Pancreas (tissue), 10 donors: Measurements from ENCODE around the gene MYOCD. TPM values are rescaled to one million over a fixed set of nuclear protein-coding genes. Genes with fewer than 3 reads are reported as not detected.

Experiments
- ATAC-seq, 4 donors: fragments of 200-7000 bp; cut with Tn5 transposase; one replicate each; pipeline versions ENCODE4 v1.8.0 to v1.9.1; 2020; ENCODE audit warnings: mild to moderate bottlenecking in 4 of 4, moderate library complexity in 4 of 4
- DNase-seq, 6 donors: peaks; one replicate each; pipeline ENCODE4 v3.0.0-alpha.2; 2020
- FAIRE-seq: peaks from 2 replicates; lab custom pipeline; 2012; peaks lifted over from hg19 to GRCh38; lab: Jason Lieb, UNC
- H3K27ac ChIP-seq, 4 donors: fragments of 200-600 bp; sonication (generic); 1 replicate in 3 of 4; 2 replicates in 1 of 4; pipeline versions ENCODE4 v1.5.0 to v1.8.0; 2020
- H3K27me3 ChIP-seq, 4 donors: fragments of 200-600 bp; one replicate each; pipeline ENCODE4 v1.8.0; 2021
- H3K36me3 ChIP-seq, 3 donors: fragments of 200-600 bp; sonication (generic) in 1 of 3; one replicate each; pipeline versions ENCODE4 v1.5.0 to v1.8.0; 2020 to 2021
- H3K4me1 ChIP-seq, 3 donors: fragments of 200-600 bp; one replicate each; pipeline ENCODE4 v1.8.0; 2021
- H3K4me3 ChIP-seq, 4 donors: fragments of 200-600 bp; sonication (generic) in 2 of 4; one replicate each; pipeline versions ENCODE4 v1.5.0 to v1.8.0; 2020 to 2021
- H3K9me3 ChIP-seq, 4 donors: fragments of 200-600 bp; one replicate each; pipeline ENCODE4 v1.8.0; 2021
- WGBS, 2 donors: extraction: QIAGEN DNeasy Blood & Tissue Kit; methylation state at CpG; one replicate each; pipeline ENCODE4 v1.1.7; 2013; 5-methylcytosine and 5-hydroxymethylcytosine counted together
- intact Hi-C, 3 donors: fragments of 100-400 bp; cut with DNase I; formaldehyde crosslinking; loops; one replicate each; pipeline versions ENCODE4 v1.11.1 to v1.14.2; 2022
- polyA plus RNA-seq, 2 donors: library from polyadenylated mRNA; stranded (reverse); fragments of 200-250 nt; gene quantifications; one replicate each; pipeline ENCODE4 v1.2.3, GENCODE V29; 2013
- total RNA-seq, 6 donors: library from RNA; stranded (reverse); fragmentation: NEBNext Ultra II Directional in 4 of 6; extraction: Animal tissue kit (Norgen Biotek cat#: 25700) in 4 of 6; gene quantifications; one replicate each; pipeline versions ENCODE4 v1.2.1 to v1.2.4, GENCODE V29; 2021 to 2023
- TF ChIP-seq, protein P1 (sequence below), 4 donors: fragments of 200-600 bp; sonication (generic) in 3 of 4; IDR thresholded peaks; one replicate each; pipeline versions ENCODE4 v1.5.0 to v1.8.0; 2021; ENCODE audit warnings: antibody characterized with exemption in 4 of 4
- donor health status: healthy with polysubstance abuse.
- donor health status: DM: no; HTN: no; CAD: no; lungs with moderate emphysema.
- donor health status: DM: no; HTN: no; CAD: no.
- donor health status: control.
- donor health status: control.
- donor health status: Bipolar disorder and iron deficiency.
- donor health status: DM: yes; HTN: yes; CAD: no.
- donor health status: DM: no; HTN: no; CAD: no.
- donor health status: DM: no; HTN: no; CAD: no.
- donor health status: DM: yes; HTN: yes; CAD: no.

Gene MYOCD, protein sequence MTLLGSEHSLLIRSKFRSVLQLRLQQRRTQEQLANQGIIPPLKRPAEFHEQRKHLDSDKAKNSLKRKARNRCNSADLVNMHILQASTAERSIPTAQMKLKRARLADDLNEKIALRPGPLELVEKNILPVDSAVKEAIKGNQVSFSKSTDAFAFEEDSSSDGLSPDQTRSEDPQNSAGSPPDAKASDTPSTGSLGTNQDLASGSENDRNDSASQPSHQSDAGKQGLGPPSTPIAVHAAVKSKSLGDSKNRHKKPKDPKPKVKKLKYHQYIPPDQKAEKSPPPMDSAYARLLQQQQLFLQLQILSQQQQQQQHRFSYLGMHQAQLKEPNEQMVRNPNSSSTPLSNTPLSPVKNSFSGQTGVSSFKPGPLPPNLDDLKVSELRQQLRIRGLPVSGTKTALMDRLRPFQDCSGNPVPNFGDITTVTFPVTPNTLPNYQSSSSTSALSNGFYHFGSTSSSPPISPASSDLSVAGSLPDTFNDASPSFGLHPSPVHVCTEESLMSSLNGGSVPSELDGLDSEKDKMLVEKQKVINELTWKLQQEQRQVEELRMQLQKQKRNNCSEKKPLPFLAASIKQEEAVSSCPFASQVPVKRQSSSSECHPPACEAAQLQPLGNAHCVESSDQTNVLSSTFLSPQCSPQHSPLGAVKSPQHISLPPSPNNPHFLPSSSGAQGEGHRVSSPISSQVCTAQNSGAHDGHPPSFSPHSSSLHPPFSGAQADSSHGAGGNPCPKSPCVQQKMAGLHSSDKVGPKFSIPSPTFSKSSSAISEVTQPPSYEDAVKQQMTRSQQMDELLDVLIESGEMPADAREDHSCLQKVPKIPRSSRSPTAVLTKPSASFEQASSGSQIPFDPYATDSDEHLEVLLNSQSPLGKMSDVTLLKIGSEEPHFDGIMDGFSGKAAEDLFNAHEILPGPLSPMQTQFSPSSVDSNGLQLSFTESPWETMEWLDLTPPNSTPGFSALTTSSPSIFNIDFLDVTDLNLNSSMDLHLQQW
- total RNA-seq (under 1 TPM in 5 of 6 donors, not detected in 1; 0.08 to 0.37 (median 0.23) TPM), polyA plus RNA-seq (under 1 TPM; 0.14 to 0.27 TPM)

DNA sequence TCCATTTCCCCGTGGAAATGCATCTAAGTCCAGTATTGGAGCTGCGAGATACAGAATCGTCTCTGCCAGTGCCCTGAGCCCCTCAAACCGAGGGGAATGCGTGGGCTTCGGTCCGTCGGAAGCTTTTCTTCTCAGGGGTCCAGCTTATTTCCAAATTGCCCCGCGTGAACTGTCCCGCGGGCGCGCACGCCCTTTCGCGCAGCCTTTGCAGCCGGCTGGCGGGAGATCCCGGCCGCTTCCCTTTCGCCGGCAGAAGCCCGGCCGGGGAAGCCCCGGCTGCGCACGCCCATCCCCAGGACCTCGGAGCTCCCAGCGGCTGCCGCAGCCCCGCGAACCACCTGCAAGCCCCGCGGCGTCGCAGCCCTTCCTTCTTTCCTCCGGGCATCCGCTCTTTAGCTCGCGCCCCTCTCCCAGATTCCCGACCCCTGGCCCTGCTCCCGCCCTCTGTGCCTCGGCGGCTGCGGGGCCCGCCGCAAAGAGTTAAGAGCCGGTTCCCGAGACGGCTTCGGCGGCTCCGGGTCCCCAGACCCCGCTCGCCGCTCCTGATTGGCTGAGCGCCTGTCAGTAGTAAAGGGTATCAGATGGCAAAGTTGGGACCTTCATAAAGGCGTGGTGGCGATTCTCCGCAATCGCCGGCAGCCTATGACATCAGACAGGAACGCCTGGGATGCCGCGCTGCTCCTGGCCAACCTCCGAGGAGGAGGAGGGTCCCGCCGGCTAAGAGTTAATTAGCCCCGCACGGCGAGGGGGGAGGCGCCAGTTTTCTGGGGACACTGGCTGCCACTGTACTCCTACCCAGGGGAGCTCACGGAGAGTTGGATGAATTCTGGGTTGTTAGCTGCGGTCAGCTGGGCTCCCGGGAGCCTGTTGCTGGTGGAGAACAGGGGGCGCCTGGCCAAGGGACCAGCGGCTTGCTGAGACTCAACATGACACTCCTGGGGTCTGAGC is at the start of gene MYOCD:
Gene MYOCD, plus strand, starts transcription at position 628 of the 948 bp plus-strand sequence. Its CDS starts 299 bp downstream, at position 927.
- no peak for FAIRE-seq
- ATAC-seq, result peak in 3 of 4 donors; percentile 74 to 82 (median 75)
- Histone ChIP-seq H3K36me3 (no peaks in the 10 kb centered on the region), H3K4me3 (peak within 1 kb of the TSS; percentile 12 to 40 (median 28)), H3K27me3 (peaks cover 0 to 20% (median 0%) of the 10 kb centered on the region in 4 donors), H3K27ac (no peak within 1 kb of the TSS), H3K9me3 (no peaks in the 10 kb centered on the region), H3K4me1 (peaks cover 0 to 4% (median 0%) of the 10 kb centered on the region in 3 donors)
- TF ChIP-seq, protein P1, sequence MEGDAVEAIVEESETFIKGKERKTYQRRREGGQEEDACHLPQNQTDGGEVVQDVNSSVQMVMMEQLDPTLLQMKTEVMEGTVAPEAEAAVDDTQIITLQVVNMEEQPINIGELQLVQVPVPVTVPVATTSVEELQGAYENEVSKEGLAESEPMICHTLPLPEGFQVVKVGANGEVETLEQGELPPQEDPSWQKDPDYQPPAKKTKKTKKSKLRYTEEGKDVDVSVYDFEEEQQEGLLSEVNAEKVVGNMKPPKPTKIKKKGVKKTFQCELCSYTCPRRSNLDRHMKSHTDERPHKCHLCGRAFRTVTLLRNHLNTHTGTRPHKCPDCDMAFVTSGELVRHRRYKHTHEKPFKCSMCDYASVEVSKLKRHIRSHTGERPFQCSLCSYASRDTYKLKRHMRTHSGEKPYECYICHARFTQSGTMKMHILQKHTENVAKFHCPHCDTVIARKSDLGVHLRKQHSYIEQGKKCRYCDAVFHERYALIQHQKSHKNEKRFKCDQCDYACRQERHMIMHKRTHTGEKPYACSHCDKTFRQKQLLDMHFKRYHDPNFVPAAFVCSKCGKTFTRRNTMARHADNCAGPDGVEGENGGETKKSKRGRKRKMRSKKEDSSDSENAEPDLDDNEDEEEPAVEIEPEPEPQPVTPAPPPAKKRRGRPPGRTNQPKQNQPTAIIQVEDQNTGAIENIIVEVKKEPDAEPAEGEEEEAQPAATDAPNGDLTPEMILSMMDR (IDR thresholded peaks at IDR 0.05), result no peak
- DNase-seq, result peak in 3 of 6 donors; percentile 23 to 70 (median 51)
- WGBS, 2 donors, result 1% methylated on average over 65 to 78 of the region's 78 CpGs
- intact Hi-C loops, result loop anchor here in 1 of 3 donors (10.0 kb wide), 2 partner anchors 121 to 411 kb away; no protein-coding TSS in a partner anchor

DNA sequence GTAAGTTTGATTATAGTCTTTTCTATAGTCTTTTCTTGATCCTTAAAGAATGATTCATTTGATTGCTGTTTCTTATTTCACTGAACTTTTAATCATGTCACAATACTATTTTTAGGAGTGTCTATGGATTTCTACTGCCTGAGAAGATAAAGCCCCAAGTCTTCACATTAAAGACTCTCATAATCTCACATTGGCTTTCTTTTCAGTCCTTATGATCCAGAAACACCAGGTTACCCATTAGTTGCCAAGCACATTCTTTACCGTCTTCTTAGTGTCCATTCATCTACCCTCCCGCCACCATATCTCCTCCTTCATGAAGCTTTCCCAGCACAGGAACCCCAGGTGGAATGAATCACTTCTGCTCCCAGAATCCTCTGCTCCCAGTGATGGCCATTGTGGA is 49.5 kb upstream of the MYOCD start:
- Histone ChIP-seq H3K9me3 (no peaks in the 10 kb centered on the region), H3K4me1 (no peaks in the 10 kb centered on the region), H3K36me3 (no peaks in the 10 kb centered on the region), H3K27ac (no peak overlapping the region), H3K4me3 (no peak overlapping the region), H3K27me3 (no peaks in the 10 kb centered on the region)
- intact Hi-C loops, result no loop called here
- FAIRE-seq (no peak), DNase-seq (no peak), ATAC-seq (no peak)
- WGBS, 2 donors, result 81 to 88% methylated on average over 2 of the region's 2 CpGs
- TF ChIP-seq, protein P1 (IDR thresholded peaks at IDR 0.05), result no peak

DNA sequence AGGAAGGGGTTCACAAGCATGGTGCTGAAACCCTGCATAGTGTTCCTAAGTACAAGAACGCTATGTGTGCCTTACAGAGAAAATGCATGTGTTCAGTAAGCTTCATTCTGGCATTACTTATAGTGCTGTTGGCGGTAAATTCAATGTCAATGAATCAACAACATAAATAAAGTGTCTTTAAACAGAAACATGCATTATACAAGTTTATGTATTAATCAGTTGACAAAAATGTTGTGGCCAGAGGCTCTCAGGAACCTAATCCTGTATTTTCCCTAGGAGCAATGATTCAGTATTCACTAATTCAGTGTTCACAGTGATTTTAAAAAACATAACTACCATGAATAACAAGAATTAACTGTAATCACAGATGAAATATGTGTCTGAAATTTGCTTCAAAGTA is 47.1 kb upstream of the MYOCD start:
- H3K4me3 ChIP-seq, result no peak overlapping the region
- H3K27ac ChIP-seq, result no peak overlapping the region
- 75 to 80% methylated on average over 2 of the region's 2 CpGs for WGBS, 2 donors
- H3K36me3 ChIP-seq, result no peaks in the 10 kb centered on the region
- TF ChIP-seq, protein P1 (IDR thresholded peaks at IDR 0.05), result no peak
- no peaks in the 10 kb centered on the region for H3K9me3 ChIP-seq
- FAIRE-seq, result no peak
- peaks cover 0 to 6% (median 0%) of the 10 kb centered on the region in 4 donors for H3K27me3 ChIP-seq
- H3K4me1 ChIP-seq, result no peaks in the 10 kb centered on the region
- intact Hi-C loops, result no loop called here
- DNase-seq, result no peak
- ATAC-seq, result no peak

DNA sequence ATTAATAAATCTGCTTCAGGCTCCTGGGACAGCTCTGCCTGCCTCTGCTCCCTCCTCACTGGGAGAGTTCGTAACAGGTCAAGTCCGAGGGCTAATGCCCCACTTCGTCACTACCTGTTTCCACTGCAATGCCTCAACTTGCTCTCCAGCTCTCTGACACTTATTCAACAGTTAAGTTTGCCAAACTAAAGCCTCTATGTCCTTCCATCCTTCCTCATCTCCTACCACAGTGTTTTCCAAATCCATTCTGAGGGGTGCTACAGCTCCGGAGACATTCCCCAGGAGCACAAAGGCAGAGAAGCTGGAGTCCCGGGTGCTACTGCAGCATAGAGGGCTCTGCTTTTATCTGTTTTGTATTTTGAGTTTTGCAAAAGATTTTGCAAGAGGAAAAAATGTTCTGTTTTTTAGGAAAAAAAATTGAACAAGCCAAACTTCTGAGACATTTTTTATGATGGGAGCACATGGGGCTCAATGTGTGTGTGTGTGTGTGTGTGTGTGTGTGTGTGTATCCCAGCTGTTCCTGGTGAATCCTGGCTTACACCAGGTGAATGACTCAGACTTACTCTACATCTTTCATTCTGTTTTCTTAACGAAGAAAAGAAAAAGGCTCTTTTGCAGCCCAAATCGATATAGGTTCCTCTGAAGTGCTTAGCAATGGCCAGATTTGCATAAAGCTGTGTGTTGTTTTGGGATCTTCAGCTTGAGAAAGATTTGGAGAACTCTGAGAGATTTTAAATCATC is 46.1 kb upstream of the MYOCD start:
- TF ChIP-seq, protein P1 (IDR thresholded peaks at IDR 0.05), result no peak
- H3K4me3 ChIP-seq, result no peak overlapping the region
- H3K9me3 ChIP-seq, result no peaks in the 10 kb centered on the region
- ATAC-seq (no peak), DNase-seq (no peak), FAIRE-seq (no peak)
- intact Hi-C loops, result no loop called here
- H3K36me3 ChIP-seq, result no peaks in the 10 kb centered on the region
- H3K27me3 ChIP-seq, result peaks cover 0 to 6% (median 0%) of the 10 kb centered on the region in 4 donors
- no peaks in the 10 kb centered on the region for H3K4me1 ChIP-seq
- H3K27ac ChIP-seq, result no peak overlapping the region
- 45 to 52% methylated on average over 7 of the region's 7 CpGs for WGBS, 2 donors
